ENCODE results near the gene RYR3.
"Not testable (repeated sequence)": the region's sequence is repeated elsewhere in the genome, so short reads cannot be mapped to it uniquely, and the experiment has no call there.

Gene RYR3

DNA sequence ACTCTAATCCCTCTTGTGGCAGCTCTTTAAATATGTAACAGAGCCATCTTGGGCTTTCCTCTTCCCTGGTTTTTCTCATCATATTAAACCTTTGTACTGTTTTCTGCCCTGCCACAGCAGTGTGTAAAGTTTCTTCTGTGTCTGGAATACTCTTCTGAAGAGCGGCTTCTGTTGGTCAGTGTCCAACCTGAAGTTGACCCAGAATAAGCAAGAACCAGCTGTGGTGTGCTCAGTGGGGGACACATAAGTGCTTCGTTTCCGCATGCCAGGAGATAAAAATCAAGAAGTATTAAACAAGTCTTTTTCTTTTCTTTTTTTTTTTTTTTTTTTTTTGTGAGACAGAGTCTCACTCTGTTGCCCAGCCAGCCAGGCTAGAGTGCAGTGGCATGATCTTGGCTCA lies 484.3 kb downstream of the RYR3 start:
- no peak for DNase-seq

- no peak for DNase-seq
These were observed 486.9 kb downstream of the RYR3 start for GRCh38 chr15:33797651-33798050.

DNA sequence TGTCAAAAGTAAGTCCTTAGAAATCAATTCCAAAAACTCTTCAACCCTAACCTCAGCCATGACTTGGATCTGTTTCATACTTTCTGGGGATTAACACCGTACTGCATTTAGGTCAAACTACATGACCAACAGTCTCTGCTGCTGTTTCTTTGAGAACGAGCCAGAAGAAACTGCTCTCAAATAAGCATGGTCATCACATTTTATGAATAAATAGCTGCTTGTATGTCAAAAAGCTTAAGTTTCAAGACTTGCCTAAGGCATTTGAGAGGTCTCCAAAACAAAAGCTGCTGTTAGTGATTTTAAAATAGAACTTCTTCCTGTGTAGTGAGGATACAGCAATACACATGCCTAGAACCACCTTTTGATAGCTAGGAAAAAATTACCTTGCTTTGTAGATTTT lies 491.2 kb downstream of the RYR3 start:
- no peak for DNase-seq

DNA sequence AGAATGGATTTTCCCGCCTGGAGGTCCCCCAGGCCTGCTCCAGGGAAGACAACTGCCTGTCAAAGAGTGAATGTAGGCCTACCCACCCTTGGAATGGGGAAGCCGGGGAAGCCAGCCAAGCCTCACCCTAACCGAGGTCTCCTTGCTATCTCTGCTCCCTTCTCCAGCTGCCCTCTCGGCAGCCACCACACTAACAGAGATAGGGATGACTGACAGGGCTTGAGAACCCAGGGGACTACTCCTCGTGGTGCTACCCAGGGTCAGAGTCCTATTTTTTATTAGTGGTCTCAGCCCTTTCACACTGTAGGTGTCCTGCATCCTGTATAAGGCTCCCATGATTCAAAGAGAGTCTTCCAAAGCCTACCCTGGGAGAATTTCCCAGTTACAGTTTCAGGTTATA lies 496.9 kb downstream of the RYR3 start:
- no peak for DNase-seq

- DNase-seq = no peak
These were observed 498.1 kb downstream of the RYR3 start for GRCh38 chr15:33808720-33809457.

DNA sequence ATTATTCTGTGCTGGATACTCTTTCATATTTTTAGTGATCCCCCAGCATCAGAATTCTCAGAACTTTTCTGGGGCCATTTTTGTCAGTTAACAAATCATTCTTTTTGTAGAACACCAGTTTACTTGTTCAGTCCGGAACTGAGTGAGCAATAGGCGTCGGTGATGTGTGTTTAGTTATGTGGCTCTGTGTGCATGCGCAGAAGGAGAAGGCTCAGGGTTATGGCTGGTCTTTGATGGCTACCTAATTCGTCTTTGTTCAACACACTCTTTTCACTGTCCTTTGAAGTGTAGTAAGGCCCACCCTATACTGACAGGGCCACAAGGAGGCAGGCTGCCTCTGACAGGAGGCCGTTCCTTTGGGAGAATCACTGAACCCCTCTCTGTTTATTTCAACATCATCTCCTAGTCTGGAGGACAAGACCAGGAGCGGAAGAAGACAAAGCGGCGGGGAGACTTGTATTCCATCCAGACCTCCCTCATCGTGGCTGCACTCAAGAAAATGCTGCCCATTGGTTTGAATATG lies 499.4 kb downstream of the RYR3 start:
- no peak for DNase-seq

DNA sequence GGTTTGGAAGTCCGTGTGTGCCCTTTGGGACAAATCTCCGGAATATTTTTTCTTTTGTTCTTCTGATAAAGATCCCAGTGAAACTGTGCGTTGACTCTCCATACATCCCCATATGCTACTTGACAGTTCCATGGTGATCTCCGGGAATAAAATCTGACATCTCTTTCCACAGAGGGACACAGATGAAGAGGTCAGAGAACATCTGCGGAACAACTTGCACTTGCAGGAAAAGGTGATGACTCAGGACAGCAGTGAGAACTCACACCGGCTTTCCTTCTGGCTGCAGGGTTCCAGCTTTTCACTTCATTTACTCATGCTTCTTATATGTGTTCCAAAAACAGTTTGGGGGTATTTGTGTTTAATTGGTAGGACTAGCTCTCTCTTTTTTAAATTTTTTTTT lies 500.0 kb downstream of the RYR3 start:
- DNase-seq = no peak

DNA sequence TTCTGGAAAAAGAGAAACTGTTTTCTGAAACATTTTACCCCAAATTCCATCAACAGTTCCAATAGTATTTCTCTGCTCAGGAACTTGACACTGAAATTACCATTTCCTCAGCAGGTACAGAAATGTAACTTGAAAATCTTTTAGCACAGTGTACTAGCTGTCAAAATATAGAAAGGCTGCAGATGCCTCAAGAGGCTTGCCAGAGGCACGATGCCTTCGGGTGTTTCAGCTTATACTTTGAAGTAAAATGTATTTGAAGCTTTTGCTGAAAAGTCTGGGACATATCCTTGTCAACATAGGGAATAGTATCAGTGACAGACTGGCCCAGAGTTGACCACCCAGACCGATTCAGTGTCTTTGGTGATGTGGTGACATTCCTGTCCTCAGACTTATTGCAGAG lies 503.1 kb downstream of the RYR3 start:
- DNase-seq = no peak

- DNase-seq = not testable (repeated sequence)
These were observed 508.7 kb downstream of the RYR3 start for GRCh38 chr15:33819499-33819898.

GRCh38 chr15:33822479-33822878 lies 511.7 kb downstream of the RYR3 start:
- no peak for DNase-seq

GRCh38 chr15:33823119-33823518 lies 512.4 kb downstream of the RYR3 start:
- no peak for DNase-seq

GRCh38 chr15:33825453-33825852 lies 514.7 kb downstream of the RYR3 start:
- DNase-seq = no peak

DNA sequence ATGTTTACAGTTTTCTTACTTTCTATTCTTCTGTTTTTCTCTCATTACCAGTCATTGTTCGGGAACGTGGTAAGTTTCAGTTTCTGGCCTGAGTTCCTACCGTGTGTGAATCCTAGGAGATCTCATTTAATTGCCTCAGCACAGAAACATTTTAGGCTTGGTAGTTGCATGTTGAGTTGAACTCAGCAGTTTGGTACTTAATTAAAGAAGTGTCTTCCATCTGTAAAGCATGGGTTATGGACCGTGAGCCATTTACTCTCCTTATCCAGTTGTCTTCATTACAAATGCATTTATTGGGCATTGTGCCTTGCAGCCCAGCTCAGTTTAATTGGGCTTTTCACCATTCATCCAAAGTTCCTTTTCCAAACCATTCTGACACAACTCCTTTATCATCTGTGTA lies 515.4 kb downstream of the RYR3 start:
- no peak for DNase-seq

- DNase-seq = no peak
These were observed 519.6 kb downstream of the RYR3 start for GRCh38 chr15:33830351-33830750.

DNA sequence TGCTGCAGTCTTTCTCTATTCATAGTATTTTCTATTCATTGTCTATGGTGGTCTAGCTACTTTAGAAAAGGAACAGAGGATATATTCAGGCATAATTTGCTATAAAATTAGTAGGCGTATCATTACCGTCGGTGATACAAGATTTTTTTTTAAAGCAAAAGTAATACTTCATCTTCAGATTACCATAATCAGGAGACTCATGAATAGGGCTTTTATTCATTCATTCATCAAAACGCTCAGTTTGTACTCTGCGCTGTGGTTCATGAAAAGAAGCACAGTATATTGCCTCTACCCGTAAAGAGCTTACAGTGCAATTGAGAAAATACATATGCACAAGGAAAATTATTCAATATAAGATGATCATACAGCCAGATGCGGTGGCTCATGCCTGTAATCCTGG lies 520.9 kb downstream of the RYR3 start:
- DNase-seq = no peak

DNA sequence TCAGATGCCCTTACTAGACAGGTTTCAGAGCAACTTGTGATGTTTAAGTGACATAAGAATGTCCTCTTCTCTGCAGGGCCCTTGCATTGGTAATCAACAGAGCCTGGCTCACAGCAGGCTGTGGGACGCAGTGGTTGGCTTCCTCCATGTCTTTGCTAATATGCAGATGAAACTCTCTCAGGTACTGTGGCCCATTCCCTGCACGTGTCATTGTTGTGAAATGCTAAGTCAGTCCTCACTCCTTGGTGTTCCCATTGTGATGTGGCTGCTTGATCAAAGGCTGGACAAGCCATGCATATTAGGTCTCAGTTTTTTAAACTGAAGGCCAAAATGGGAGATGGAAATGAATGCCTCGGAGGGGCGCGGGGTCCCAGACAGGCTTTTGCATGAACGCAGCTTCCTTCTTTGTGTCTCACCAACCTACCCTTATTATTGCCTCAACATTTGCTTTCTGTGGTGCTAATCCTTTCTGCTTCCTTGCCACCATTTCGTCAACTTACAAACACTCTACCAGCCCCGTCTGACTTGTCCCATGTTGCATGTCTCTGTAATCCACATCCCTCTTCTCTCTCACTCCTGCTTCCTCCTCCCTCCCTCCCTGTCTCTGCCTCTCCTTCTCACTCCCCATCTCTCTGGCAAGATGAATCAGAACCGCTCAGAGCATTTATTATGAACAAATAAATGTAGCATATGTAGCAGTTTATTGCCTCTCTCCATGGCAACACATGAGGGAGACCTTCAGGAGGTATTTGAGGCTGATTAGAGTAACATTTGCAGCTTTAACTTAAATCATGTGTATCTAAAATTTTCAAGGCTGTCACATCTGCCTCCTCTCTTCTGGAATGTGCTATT lies 524.4 kb downstream of the RYR3 start:
- DNase-seq = no peak

- DNase-seq = no peak
These were observed 526.5 kb downstream of the RYR3 start for GRCh38 chr15:33837294-33837693.

- no peak for DNase-seq
These were observed 528.8 kb downstream of the RYR3 start for GRCh38 chr15:33839540-33839939.

DNA sequence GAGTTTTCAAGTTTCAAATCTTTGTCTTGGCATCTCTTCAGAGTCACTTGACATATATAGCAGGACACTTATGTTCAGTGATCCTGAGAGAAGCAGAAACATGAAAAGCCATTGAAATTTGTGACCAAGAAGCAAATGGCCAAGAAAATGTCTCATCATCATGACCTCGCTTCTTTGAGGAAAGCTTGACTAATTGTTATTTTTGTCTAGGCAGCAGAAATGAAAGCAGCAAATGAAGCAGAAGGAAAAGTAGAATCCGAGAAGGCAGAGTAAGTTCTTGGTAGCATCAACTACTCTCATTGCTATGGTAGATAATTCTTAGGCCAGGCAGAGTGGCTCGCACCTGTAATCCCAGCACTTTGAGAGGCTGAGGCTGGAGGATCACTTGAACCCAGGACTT lies 529.8 kb downstream of the RYR3 start:
- no peak for DNase-seq

DNA sequence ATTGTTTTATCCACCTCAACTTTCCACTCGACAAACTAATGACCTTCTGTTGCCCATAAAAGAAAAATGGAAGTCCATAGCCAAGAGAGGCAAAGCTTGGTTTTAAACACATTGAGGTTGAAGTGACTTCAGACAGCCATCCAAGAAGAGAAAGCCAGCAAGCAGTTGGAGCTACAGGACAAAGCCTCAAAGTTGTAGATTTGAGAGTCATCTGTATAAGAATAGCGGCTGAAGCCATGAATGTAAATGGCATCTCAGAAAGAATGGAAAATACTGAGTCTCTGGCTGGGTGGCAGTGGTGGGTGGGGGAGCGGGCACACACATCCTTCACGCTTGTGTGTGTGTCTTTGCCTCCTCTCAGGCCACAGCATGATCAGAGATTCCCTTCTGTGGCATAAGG lies 533.4 kb downstream of the RYR3 start:
- DNase-seq = no peak

DNA sequence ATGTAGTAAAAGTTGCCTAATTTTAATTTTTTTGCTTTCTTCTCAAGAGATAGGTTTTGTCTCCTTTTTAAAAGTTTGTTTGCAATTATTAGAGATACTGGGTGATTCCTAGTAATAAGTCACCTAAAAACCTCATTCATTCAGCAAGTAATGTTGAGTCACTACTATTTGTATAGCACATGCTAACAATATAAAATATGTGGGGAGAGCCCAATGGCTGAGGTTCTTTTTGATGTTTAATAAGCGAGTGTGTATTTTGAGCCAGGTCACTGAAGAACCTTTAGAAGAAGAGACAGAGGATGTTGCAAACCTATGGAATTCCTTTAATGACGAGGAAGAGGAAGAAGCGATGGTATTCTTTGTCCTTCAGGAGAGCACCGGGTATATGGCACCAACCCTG lies 533.8 kb downstream of the RYR3 start:
- DNase-seq = no peak

GRCh38 chr15:33846142-33846541 lies 535.4 kb downstream of the RYR3 start:
- DNase-seq = no peak

- no peak for DNase-seq
These were observed 536.1 kb downstream of the RYR3 start for GRCh38 chr15:33846862-33847261.

GRCh38 chr15:33848011-33848410 lies 537.2 kb downstream of the RYR3 start:
- DNase-seq = no peak

All from GOT3 (cell line).